ENCODE measurements around the gene RLN2.
"Not testable (repeated sequence)": the region's sequence is repeated elsewhere in the genome, so short reads cannot be mapped to it uniquely, and the experiment has no call there.

RLN2 gene, protein sequence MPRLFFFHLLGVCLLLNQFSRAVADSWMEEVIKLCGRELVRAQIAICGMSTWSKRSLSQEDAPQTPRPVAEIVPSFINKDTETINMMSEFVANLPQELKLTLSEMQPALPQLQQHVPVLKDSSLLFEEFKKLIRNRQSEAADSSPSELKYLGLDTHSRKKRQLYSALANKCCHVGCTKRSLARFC

DNA sequence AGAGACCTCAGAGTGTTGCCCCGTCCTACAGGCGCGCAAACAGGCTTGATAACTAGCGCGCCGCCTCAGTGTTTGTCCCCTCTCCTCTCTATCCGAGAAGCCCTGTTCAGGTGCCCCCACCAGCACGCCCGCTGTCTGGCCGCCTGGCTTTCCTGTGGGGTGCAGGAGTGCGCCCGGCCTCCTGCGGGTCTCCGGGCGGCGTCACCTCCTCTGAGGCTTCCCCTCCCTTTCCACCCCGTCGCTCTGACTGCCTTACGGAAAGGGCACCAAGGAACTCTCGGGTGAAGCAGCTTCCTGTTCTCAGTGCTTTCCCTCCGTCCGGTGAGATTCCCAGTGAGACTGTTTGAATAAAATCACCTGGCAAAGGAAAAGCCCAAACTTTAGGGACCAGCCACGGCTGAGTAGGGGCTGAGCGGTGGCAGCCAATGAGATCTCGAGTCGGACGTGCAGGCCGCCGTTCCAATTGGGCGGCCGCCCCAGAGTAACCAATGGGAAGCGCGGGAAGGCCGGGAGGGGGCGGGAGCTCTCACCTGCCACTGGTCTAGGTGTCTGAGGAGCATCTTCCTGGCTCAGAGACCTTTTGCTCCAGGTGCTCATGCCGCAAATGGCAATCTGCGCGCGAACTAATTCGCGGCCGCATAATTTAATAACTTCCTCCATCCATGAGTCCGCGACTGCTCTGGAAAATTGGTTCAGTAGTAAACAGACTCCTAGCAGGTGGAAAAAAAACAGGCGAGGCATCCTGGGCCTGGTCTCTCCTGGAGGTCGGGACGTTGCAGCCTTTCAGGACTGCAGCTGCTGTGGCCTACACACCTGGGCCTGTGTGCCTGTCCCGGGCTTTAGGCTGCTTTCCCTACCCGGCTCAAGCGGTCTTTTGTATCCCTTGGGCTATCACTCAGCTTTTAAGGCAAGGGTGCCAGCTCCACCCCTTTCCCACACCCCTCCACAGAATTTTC lies at the start of gene RLN2:
Gene RLN2, minus strand, starts transcription at position 877 of the 956 bp plus-strand sequence. Its CDS starts 136 bp downstream, at position 741.
- not testable (repeated sequence) for DNase-seq

DNA sequence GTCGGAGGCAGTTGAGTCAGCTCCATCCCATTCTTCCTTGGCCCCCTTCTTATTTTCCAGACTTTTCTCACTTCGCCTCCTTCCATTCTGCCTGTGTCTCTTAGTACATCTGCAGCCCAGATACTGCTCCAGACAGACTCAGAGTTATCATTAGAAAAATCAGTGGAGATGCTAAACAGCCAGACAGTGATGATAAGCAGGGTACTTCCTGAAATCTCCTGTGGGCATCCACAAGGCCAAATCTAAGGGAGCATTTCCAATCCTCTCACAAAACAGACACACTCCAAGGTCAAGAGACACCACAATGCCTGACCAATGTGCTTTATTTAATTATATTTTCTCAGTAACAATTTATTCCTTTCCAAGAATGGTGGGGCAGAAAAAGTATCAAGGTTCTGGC lies 49.7 kb upstream of the RLN2 start:
- no peak for DNase-seq

DNA sequence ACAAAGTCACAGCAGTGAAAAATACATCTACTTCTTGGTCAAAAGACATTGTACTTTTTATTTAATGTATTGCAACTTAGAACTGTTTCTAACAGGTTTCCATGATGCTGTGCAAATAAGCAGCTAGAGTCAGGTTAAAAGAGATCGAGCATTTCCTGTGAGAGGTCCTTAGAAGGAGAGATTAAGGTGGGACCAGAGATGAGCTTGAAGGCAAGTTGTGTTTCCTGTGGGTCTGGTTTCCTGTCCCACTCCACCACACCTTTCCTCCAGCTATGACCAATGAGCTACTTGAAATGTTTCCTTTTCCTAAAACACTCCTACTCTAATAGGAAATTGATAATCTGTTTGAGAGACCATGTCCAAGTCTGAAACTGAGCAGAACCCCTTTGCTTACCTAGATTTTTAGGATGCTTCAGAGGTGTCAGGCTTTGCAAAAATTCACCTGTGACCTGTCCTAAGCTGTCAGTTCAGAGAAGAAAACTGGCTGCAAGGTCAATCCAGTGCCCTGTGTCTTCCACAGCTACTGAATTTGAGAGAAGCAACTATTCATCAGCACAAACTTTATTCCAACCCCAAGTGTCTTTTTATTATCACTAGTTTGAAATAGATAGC lies 48.2 kb upstream of the RLN2 start:
- DNase-seq: no peak

DNA sequence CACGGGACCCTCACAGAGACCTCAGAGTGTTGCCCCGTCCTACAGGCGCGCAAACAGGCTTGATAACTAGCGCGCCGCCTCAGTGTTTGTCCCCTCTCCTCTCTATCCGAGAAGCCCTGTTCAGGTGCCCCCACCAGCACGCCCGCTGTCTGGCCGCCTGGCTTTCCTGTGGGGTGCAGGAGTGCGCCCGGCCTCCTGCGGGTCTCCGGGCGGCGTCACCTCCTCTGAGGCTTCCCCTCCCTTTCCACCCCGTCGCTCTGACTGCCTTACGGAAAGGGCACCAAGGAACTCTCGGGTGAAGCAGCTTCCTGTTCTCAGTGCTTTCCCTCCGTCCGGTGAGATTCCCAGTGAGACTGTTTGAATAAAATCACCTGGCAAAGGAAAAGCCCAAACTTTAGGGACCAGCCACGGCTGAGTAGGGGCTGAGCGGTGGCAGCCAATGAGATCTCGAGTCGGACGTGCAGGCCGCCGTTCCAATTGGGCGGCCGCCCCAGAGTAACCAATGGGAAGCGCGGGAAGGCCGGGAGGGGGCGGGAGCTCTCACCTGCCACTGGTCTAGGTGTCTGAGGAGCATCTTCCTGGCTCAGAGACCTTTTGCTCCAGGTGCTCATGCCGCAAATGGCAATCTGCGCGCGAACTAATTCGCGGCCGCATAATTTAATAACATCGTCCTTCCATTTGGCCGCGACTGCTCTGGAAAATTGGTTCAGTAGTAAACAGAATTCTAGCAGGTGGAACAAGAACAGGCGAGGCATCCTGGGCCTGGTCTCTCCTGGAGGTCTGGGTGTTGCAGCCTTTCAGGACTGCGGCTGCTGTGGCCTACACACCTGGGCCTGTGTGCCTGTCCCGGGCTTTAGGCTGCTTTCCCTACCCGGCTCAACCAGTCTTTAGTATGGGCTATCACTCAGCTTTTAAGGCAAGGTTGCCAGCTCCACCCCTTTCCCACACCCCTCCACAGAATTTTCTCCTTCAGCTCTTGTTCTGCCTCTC lies 34.8 kb upstream of the RLN2 start, which contains the start of gene RLN1:
Gene RLN1, minus strand, starts transcription at position 885 of the 990 bp plus-strand sequence. Its CDS starts 130 bp downstream, at position 755.
- DNase-seq: not testable (repeated sequence)

DNA sequence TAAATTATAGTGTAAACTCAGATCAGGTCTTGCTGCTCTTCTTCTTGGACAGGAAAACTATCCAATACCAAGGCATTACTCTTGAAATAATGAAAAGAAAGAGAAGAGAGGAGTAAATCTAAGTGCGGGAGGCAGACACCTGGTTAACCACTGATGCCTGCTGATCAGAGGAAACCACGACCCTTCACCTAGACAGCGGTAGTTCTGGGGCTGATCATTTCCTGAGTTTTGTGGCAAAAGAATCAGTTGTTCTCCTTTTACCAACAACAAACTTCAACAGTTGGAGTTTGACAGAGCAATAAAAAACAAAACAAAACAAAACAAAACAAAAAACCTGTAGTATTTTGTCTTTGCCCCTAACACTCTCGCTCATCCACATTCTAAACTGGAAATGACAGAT lies 32.2 kb upstream of the RLN2 start:
- no peak for DNase-seq

DNA sequence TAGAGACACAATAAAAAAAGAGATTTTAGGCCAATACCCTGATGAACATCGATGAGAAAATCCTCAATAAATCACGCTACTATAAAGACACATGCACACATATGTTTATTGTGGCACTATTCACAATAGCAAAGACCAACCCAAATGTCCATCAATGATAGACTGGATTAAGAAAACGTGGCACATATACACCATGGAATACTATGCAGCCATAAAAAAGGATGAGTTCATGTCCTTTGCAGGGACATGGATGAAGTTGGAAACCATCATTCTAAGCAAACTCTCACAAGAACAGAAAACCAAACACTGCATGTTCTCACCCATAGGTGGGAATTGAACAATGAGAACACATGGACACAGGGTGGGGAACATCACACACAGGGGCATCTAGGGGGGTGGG lies 26.8 kb upstream of the RLN2 start:
- DNase-seq: not testable (repeated sequence)

DNA sequence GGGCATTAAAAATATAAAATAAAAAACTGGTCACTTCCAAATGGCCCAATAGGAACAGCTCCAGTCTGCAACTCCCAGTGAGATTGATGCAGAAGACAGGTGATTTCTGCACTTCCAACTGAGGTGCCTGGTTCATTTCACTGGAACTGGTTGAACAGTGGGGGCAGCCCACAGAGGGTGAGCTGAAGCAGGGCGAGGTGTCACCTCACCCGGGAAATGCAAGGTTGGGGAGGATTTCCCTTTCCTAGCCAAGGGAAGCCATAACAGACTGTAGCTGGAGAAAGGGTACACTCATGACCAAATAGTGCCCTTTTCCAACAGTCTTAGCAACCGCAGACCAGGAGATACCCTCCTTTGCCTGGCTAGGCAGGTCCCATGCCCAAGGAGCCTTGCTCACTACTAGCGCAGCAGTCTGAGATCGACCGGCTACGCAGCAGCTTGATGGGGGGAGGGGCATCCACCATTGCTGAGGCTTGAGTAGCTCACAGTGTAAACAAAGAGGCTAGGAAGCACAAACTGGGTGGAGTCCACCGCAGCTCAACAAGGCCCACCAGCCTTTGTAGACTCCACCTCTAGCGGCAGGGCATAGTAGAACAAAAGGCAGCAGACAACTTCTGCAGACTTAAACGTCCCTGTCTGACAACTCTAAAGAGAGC lies 22.5 kb upstream of the RLN2 start:
- DNase-seq: no peak

DNA sequence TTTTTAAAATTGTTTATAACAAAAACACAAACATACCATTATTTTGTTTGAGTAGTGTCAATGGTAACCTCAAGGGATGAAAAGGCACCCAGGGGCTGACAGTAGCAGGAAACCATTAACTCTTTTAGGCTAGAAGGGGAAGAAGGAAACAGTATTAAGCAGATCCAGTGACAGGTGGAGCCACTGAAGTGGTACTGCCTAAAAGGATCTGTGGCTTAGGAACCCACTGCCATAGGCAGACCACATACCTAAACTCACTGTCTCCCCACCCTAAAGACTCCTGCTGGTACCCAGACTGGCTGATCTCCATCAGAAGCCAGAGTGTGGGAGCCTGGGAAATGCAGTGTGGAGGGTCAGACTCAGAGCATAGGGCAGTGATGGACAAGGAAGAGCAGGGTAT lies 21.7 kb upstream of the RLN2 start:
- DNase-seq: no peak

DNA sequence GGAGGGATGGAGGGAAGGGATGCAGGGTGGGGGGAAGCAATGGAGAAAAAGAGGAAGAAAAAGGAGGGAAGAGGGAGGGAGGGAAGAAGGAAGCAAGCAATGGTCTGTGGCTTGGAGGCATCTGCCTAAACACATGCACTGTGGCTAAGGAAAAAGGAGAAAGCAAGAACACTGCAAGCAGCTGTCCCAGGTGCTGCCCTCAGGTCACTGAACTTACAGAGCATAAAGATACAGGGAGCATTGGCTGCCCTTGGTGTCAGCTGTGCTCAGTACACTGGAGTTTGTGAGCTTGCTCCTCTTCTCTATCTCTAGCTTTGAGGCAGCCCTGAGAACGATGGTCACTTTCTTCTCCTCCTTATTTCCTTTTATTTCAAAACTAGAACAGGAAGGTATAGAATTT lies 17.1 kb upstream of the RLN2 start:
- not testable (repeated sequence) for DNase-seq

DNA sequence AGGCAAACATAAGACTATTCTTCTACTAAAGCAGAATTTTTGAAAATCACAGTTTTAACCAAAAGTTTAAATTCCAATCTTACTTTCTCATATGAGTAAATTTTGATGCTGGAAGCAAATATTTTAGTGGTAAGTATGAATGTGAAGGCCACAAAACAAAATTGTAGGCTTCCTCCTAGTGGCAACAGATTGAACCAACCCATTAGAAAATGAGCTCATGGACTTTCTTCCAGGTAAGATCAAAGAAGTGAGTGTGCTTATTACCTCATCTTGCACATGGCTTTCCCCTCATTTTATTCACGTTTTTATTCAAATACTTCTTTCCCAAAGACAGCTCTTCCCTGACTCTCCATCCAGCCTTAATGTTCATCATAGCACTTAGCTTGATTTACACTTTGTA lies 16.5 kb upstream of the RLN2 start:
- DNase-seq: no peak

DNA sequence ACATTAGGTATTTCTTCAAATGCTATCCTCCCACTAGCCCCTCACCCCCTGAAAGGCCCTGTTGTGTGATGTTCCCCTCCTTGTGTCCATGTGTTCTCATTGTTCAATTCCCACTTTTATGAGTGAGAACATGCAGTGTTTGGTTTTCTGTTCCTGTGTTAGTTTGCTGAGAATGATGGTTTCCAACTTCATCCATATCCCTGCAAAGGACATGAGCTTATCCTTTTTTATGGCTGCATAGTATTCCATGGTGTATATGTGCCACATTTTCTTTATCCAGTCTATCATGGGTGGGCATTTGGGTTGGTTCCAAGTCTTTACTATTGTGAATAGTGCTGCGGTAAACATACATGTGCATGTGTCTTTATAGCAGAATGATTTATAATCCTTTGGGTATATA lies 11.9 kb upstream of the RLN2 start:
- DNase-seq: not testable (repeated sequence)

DNA sequence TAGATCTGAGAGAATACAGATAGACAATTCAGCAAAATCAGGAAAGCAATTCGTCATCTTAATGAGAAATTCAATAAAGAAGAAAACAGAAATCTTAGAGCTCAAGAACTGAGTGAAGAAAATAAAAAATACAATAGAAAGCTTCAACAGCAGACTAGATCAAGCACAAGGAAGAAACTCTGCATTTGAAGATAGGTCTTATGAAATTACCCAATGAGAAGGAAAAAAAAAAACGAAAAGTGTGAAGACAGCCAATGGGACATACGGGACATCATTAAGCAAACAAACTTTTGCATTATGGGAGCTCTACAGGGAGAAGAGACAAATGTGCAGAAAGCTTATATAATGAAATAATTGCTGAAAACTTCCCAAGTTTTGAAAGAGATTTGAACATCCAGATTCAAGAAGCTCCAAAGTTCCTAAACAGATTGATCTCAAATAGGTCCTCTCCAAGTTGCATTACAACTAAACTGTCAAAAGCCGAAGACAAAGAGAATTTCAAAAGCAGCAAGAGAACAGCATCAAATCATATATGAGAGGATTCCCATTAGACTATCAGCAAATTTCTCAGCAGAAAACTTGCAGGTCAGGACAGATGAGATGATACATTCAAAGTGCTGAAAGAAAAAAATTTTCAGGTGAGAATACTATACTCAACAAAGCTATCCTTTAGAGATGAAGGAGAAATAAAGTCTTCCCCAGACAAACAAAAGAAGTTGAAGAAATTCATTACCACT lies 10.8 kb upstream of the RLN2 start:
- no peak for DNase-seq

DNA sequence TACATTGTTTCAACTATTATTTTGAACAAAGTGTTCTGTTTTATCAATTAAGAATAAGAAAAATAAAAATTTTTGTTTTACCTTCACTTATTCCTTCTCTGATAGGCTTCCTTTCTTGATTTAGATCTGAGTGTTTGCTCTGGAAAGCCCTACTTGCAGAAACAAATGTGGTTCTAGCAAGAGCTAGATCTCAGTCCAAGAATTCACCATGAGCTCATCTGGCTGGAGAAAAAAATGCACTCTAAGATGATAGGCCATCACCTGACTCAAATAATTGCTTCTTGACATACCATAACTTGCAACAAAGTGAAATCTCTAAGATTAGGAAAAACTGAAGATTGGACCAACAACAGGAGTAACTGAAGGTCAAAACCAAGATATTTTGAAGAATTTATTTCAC lies 6.3 kb upstream of the RLN2 start:
- no peak for DNase-seq

DNA sequence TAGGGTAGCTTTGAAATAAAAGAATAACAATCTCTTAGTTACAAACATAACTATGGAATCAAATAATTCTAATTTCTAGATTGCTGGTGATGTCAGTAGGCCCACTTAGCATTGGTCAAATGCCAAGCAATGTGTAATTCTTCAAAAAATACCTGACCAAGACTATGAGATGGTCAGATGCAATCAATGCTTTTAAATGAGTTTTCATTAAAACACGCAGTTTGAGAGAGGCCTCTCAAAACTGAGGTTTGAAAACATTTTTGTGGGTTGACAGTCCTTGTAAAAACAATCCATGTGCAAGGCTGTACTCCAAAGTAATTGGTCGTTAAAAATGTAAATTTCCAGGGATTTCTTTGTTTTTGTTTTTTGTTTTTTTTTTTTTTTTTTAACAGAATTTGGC lies 1.2 kb upstream of the RLN2 start:
- DNase-seq: no peak

DNA sequence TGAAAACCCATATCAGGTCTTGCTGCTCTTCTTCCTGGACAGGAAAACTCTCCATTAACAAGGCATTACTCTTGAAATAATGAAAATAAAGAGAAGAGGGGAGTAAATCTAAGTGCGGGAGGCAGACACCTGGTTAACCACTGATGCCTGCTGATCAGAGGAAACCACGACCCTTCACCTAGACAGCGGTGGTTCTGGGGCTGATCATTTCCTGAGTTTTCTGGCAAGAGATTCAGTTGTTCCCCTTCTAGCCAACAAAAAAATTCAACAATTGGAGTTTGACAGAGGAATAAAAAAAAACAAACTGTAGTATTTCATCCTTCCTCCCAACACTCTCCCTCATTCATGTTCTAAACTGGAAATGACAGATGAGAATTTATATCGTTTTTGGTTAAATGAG lies 3.0 kb downstream of the RLN2 start:
- no peak for DNase-seq

DNA sequence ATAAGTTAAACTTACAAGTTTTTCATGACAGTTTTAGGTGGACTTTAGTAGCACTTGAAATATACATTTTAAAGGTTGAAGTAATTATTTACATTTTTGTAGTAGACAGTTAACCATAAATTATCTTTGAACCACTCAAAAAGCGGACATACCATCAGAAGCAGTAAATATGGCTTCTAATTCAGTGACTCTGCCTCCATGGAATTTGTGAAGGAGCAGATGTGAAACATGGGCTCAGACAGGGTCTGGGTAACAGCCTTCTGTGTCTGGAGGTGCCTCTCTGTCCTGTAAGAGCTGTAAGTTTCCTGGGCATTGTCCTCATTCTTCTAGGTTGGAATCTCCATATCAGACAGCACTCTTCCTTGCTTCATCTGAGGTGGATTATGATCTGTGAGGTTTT lies 12.4 kb downstream of the RLN2 start:
- DNase-seq: no peak

DNA sequence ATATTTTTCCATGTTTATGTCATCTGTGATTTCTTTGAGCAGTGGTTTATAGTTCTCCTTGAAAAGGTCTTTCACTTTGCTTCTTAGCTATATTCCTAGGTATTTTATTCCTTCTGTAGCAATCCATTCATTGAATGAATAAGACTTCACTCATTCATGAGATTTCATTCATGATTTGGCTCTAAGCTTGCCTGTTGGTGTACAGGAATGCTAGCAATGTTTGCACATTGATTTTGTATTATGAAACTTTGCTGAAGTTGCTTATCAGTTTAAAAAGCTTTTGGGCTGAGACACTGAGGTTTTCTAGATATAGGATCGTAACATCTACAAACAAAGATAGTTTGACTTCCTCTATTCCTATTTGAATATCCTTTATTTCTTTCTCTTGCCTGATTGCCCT lies 15.9 kb downstream of the RLN2 start:
- no peak for DNase-seq

DNA sequence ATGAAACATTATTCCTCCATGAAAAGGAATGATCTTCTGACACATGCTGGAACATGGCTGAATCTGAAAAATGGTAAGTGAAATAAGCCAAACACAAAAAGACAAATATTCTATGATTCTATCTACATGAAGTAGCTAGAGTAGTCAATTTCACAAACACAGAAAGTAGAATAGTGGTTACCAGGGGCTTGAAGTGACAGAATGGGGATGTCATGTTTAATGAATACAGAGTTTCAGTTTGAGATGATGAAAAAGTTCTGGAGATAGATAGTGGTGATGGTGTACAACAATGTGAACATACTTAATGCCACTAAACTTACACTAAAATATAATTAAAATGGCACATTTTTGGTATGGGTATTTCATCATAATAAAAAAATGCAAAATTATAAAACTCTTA lies 18.3 kb downstream of the RLN2 start:
- no peak for DNase-seq

DNA sequence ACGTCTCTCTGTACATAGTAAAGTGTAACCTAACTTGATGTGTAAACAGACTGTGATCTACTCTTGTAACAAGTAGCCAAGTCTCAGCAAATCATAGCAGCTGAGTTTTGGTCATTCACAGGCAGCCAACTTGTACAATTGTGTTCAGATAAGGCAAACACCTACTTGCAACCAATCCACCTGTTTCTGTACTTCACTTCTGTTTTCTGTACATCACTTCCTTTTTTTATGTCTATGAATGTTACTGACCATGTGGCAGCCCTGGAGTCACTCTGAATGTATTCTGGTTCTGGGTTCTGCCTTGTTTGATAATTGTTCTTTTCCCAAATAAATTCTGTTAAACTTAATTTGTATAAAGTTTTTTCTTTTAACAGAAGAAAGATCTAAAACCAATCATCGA lies 26.0 kb downstream of the RLN2 start:
- DNase-seq: no peak

DNA sequence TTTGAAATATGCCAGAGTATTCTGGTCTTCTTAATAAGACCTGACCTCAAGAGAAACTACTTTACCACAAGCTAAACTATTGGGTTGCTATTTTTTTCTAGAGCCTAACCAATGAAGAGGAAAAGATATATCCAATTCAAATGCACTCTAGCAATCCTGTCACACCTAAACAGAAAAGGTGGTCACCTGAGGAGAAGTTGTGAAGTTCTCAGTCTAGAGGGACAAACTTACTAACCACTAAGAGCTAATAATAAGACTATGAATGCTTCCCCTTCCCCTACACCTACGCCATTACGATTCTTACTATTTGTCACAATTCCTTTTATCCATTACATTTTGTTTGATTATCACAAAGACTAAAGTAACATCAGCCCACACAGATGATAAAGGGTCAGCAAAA lies 29.7 kb downstream of the RLN2 start:
- no peak for DNase-seq

DNA sequence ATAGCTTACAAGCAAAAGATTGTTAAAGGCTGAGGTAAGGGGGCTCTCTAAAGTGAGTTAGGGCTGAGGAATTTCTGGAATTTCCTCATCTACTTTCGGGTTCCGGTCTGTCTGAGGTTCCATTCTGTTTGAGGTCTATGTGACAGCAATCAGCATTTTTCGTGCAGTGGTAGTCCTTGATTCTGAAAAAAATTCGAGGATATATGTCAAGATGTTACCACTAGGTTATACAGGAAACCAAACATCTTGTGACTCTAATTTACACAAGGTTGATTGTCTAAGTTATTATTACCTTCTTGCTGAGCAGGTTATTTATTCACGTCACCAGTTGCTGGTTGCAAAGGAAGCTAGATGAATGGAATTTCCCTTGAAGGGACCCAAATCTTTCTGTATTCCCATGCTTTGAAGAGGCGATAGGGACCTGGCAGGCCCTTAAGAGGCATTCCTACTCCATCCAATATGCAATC lies 35.2 kb downstream of the RLN2 start:
- no peak for DNase-seq
